Kidney glomerular epithelial cell (primary cell): ENCODE results near the gene USPL1.

Experiments used
- DNase-seq: peaks from one replicate; lab custom pipeline; 2025; lab: John Stamatoyannopoulos, UW

USPL1 gene

GRCh38 chr13:30660796-30661195, 43.1 kb downstream of the USPL1 start:
- DNase-seq: no peak

- no peak for DNase-seq
These were observed 47.1 kb downstream of the USPL1 start for GRCh38 chr13:30664689-30665275.

- no peak for DNase-seq
These were observed 47.9 kb downstream of the USPL1 start for GRCh38 chr13:30665638-30666037.

- DNase-seq: no peak
These were observed 48.4 kb downstream of the USPL1 start for GRCh38 chr13:30666113-30666512.

GRCh38 chr13:30667014-30667413, 49.3 kb downstream of the USPL1 start:
- DNase-seq: no peak

- no peak for DNase-seq
These were observed 50.6 kb downstream of the USPL1 start for GRCh38 chr13:30668312-30668711.

GRCh38 chr13:30671271-30671815, 53.6 kb downstream of the USPL1 start:
- DNase-seq: no peak

- DNase-seq: peak; percentile 93
These were observed 56.2 kb downstream of the USPL1 start for GRCh38 chr13:30673669-30674521.

GRCh38 chr13:30675717-30676116, 58.0 kb downstream of the USPL1 start:
- no peak for DNase-seq

- DNase-seq: no peak
These were observed 59.0 kb downstream of the USPL1 start for GRCh38 chr13:30676672-30677071.

- DNase-seq: no peak
These were observed 62.0 kb downstream of the USPL1 start for GRCh38 chr13:30679483-30680330.

- DNase-seq: no peak
These were observed 64.1 kb downstream of the USPL1 start for GRCh38 chr13:30681843-30682242.

GRCh38 chr13:30685320-30685859, 67.7 kb downstream of the USPL1 start:
- DNase-seq: no peak

GRCh38 chr13:30685987-30686386, 68.3 kb downstream of the USPL1 start:
- DNase-seq: no peak

- DNase-seq: no peak
These were observed 69.9 kb downstream of the USPL1 start for GRCh38 chr13:30687601-30688000.

GRCh38 chr13:30689752-30690151, 72.0 kb downstream of the USPL1 start:
- DNase-seq: no peak

GRCh38 chr13:30690282-30691188, 72.8 kb downstream of the USPL1 start:
- DNase-seq: no peak

GRCh38 chr13:30692113-30692512, 74.4 kb downstream of the USPL1 start:
- no peak for DNase-seq

GRCh38 chr13:30696278-30697176, 78.8 kb downstream of the USPL1 start:
- DNase-seq: peak; percentile 26
